ENCODE data around the gene DSP. TPM values are rescaled to one million over a fixed set of nuclear protein-coding genes. Genes with fewer than 3 reads are reported as not detected.

Gene DSP
- polyA plus RNA-seq, 6 donors from 2014 or later = 6.3 to 49.2 (median 15.8) TPM

DNA sequence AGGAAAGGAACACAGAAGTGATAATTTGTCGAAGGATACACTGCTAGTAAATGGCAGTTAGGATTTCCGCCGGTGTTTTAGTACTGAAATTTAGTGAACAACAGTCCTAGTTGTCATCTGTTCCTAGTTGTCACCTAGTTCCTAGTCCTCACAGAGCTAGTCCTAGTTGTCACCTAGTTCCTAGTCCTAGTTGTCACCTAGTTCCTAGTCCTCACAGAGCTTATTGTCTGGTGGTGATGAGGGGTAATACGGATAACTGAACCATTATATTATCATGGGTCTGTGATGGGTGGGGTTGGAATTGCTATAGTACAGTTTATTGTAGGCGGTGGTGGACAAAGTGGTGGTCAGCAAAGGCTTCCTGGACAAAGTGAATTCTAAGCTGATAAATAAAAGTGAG lies 50.3 kb downstream of the DSP start:
- H3K4me1 Mint-ChIP-seq = peaks cover 33 to 43% (median 43%) of the 10 kb centered on the region in 3 donors
- no peaks in the 10 kb centered on the region for H3K9me3 Mint-ChIP-seq
- no peaks in the 10 kb centered on the region for H3K27me3 Mint-ChIP-seq
- ATAC-seq (ENCODE audit: low read depth in 2 of 2) (no peak), DNase-seq (no peak)
- peak overlapping the region in 1 of 6 donors; percentile 55 for H3K27ac Mint-ChIP-seq
- peaks cover 4 to 7% of the 10 kb centered on the region in 2 donors for H3K36me3 Mint-ChIP-seq
- peak overlapping the region in 6 of 8 donors; percentile 1 to 96 (median 36) for H3K4me3 Mint-ChIP-seq

DNA sequence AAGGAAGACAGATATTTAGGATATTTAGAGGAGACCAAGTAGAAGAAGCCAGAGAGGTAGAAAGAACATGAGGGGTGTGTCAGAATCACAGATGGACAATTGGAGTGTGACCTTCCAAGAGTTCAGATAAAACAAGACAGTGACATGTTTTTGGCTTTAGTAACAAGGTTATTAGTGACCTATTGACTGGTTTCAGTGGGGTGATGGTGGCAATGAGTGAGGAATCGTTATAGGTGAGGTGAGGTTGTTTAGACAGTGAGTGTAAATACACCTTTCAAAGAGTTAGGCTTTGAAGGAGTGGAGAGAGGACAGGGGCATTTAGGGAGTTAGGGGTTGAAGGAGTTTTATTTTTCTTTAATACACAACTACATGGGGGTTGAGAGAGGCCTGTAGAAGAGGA lies 51.8 kb downstream of the DSP start:
- H3K36me3 Mint-ChIP-seq = peaks cover 7 to 10% of the 10 kb centered on the region in 2 donors
- peaks cover 33 to 43% (median 36%) of the 10 kb centered on the region in 3 donors for H3K4me1 Mint-ChIP-seq
- ATAC-seq (ENCODE audit: low read depth in 2 of 2) (no peak), DNase-seq (no peak)
- H3K27me3 Mint-ChIP-seq = no peaks in the 10 kb centered on the region
- peak overlapping the region in 1 of 8 donors; percentile 31 for H3K4me3 Mint-ChIP-seq
- H3K9me3 Mint-ChIP-seq = no peaks in the 10 kb centered on the region
- H3K27ac Mint-ChIP-seq = peak overlapping the region in 4 of 6 donors; percentile 47 to 86 (median 70)

DNA sequence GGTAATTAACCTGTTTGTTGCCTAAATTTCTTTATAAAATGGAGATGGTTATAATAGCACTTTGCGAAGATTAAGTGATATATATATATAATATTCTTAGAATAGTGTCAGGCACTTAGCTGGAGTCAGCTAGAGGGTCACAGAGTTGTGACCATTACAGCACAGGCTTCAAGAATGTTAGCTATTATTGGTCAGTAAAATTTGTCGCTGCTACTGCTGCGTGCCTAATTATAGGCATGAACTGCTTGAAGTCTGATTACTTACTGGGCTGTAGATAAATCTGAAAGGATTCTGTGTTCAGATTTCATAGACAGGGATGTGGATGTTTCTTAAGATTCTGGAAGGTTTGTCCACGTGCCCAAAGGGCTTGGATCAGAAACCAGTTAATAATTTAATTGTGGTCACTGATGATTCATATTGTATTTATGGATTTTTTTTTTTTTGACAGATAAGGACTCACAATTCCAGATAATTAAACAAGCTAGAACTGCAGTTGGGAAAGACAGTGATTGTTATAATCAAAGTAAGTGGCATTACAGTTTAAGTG lies 53.2 kb downstream of the DSP start:
- Mint-ChIP-seq H3K4me1 (peaks cover 30 to 37% (median 32%) of the 10 kb centered on the region in 3 donors), H3K4me3 (no peak overlapping the region), H3K27me3 (no peaks in the 10 kb centered on the region), H3K36me3 (peaks cover 7 to 10% of the 10 kb centered on the region in 2 donors), H3K27ac (peak overlapping the region in 1 of 6 donors; percentile 28), H3K9me3 (no peaks in the 10 kb centered on the region)
- DNase-seq = no peak
- ATAC-seq (ENCODE audit: low read depth in 2 of 2) = no peak

DNA sequence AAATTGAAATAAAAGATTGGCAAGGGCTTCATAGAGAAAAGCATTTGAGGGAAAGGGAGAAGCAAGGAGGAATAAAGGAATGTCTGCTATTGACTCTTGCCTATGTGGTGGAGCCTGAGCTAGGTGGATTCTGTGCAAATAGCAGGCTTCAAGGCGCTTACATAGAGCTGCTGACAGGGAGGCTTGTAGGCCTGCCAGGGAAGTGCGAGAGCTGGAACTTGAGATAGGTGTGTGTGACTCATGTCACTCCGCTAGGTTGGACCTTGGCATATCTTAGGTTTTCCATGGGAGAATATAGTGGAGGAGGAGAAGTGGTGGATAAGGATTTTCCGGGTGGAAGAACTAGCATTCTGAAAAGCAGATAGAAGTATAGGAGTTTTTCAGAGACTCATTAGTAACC lies 62.5 kb downstream of the DSP start:
- H3K36me3 Mint-ChIP-seq = peaks cover 31 to 42% of the 10 kb centered on the region in 2 donors
- peak overlapping the region in 2 of 6 donors; percentile 52 to 81 for H3K27ac Mint-ChIP-seq
- ATAC-seq (ENCODE audit: low read depth in 2 of 2) = no peak
- no peak overlapping the region for H3K4me3 Mint-ChIP-seq
- H3K4me1 Mint-ChIP-seq = no peaks in the 10 kb centered on the region
- no peaks in the 10 kb centered on the region for H3K27me3 Mint-ChIP-seq
- H3K9me3 Mint-ChIP-seq = no peaks in the 10 kb centered on the region
- no peak for DNase-seq

DNA sequence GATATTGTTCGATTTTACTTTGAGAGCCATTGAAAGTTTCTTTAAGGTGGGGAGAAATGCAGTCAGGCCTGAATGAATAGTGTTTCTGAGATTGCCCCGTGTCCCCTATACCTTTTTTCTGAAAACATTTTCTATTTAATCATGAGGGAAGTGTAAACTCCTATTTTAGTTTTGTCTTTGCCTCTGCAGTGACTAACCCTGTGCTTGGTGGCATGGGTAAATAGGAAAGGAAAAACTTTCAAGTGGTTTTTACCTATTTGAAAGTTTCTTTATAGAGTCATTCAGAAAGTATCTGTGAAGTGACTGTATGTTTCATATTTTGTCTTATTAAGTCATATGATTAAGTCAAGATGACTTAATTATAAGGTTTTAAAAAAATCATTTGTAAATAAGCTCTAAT lies 63.0 kb downstream of the DSP start:
- no peak overlapping the region for H3K4me3 Mint-ChIP-seq
- ATAC-seq (ENCODE audit: low read depth in 2 of 2) = no peak
- peaks cover 31 to 42% of the 10 kb centered on the region in 2 donors for H3K36me3 Mint-ChIP-seq

DNA sequence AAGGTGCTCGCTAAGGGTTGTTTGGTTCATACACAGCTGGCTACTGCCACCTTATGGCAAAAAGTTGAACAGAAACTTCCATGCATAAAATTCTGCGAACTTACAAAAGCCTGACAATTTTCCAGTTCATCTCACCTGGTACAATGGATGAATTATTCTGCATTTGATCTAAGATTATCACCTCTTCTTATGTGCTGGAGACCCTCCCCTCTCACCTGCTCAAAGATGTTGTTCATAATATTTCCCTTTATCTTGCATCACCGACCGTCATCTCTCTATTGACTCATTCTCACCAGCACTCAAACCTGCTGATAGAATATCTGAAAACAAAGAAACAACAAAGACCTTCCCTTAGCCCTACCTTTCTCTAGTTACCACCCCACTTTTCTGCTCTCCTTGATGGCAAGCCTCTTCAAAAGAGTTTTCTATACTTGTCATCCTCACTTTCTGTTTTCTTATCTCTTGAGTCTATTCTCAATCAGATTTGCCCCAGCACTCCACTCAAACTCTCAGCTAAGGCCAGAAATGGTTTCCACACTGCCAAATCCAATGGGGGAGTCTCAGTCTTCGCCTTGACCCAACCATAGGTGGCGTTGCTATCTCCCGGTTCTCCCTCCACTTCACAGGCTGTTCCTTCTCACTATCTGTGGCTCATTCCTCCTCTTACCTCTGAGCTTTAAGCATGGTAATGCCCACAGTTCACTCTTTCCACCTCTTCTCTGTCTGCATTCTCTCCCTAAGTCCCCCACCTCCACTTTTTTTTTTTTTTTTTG lies 74.3 kb downstream of the DSP start:
- peaks cover 4 to 8% of the 10 kb centered on the region in 2 donors for H3K36me3 Mint-ChIP-seq
- peaks cover 6 to 17% (median 8%) of the 10 kb centered on the region in 3 donors for H3K4me1 Mint-ChIP-seq
- H3K9me3 Mint-ChIP-seq = no peaks in the 10 kb centered on the region
- H3K4me3 Mint-ChIP-seq = no peak overlapping the region
- ATAC-seq (ENCODE audit: low read depth in 2 of 2) = peak in 1 of 2 donors; percentile 40
- H3K27ac Mint-ChIP-seq = no peak overlapping the region
- H3K27me3 Mint-ChIP-seq = peaks cover 0 to 11% (median 6%) of the 10 kb centered on the region in 3 donors
- DNase-seq = peak; percentile 32

More for the DNA sequence above, 63.0 kb downstream of the DSP start:
- no peak overlapping the region for H3K27ac Mint-ChIP-seq
- H3K27me3 Mint-ChIP-seq = no peaks in the 10 kb centered on the region
- no peaks in the 10 kb centered on the region for H3K9me3 Mint-ChIP-seq
- DNase-seq = no peak
- no peaks in the 10 kb centered on the region for H3K4me1 Mint-ChIP-seq

DNA sequence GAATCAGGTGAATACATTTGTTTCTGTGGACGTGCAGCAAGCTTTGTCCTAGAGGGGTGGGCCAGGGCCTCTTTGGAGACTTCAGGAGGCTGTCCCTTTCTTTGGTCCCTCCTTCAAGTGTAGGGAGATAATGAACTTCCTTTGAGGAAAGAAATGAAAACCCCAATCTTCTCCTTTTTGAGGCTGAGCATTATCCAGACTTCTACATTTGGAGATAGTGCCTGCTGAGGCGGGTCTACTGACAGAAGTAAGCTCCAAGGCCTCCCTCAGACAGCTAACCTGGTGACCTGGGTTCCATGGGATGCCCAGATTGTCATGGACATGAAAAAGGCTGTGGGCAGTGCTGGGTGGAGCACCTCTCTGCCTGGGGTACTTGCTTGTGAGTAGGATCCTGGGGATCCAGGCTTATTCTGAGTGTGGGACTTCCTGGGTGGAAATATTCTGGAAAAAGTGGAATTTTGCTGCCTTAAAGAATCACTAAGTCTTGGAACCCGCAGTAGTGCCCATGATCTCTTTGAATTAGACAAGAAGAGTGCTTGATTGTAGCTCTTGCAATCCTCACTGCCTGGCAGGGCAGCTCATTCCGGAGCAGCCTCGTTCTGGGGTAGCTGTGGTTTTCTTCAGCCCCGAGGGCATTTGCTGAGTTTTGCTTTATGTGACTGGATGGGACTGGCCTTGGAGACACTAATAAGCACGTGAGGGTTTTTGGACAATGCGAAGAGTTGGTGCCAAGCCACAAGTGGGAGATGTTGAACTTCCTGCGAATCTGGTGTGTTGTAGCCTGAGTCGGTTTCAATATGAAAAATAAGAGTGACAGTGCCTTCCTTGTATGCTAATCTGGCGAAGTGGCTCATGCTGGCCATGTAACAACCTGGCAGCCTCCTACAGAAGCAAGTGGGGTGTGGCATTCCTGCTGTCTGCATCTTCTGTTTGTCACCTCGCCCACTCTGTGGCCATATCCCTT lies 76.6 kb downstream of the DSP start:
- no peak for DNase-seq
- Mint-ChIP-seq H3K27ac (no peak overlapping the region), H3K9me3 (no peaks in the 10 kb centered on the region), H3K36me3 (peaks cover 1 to 3% of the 10 kb centered on the region in 2 donors), H3K27me3 (peaks cover 3 to 11% (median 6%) of the 10 kb centered on the region in 3 donors), H3K4me1 (peaks cover 6 to 17% (median 8%) of the 10 kb centered on the region in 3 donors), H3K4me3 (no peak overlapping the region)
- no peak for ATAC-seq (ENCODE audit: low read depth in 2 of 2)

DNA sequence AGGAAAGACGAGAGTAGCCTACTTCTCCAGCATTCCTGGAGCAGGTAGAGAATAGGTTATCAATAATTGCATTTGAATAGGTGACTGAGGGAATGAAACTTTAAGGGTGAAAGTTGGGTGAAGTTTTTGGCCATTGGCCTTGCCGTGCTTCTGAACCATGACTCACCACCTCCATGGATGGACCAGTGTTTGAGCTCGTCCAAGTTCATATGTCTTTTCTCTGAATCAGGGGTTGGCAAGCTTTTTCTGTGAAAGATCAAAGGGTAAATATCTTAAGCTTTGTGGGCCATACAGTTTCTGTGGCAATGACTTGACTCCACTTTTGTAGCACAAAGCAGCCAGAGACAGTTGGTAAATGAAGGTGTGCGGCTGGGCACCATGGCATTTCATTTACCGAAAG lies 80.3 kb downstream of the DSP start:
- H3K27me3 Mint-ChIP-seq = peaks cover 3 to 11% (median 6%) of the 10 kb centered on the region in 3 donors
- ATAC-seq (ENCODE audit: low read depth in 2 of 2) = no peak
- H3K4me1 Mint-ChIP-seq = peaks cover 0 to 10% (median 0%) of the 10 kb centered on the region in 3 donors

DNA sequence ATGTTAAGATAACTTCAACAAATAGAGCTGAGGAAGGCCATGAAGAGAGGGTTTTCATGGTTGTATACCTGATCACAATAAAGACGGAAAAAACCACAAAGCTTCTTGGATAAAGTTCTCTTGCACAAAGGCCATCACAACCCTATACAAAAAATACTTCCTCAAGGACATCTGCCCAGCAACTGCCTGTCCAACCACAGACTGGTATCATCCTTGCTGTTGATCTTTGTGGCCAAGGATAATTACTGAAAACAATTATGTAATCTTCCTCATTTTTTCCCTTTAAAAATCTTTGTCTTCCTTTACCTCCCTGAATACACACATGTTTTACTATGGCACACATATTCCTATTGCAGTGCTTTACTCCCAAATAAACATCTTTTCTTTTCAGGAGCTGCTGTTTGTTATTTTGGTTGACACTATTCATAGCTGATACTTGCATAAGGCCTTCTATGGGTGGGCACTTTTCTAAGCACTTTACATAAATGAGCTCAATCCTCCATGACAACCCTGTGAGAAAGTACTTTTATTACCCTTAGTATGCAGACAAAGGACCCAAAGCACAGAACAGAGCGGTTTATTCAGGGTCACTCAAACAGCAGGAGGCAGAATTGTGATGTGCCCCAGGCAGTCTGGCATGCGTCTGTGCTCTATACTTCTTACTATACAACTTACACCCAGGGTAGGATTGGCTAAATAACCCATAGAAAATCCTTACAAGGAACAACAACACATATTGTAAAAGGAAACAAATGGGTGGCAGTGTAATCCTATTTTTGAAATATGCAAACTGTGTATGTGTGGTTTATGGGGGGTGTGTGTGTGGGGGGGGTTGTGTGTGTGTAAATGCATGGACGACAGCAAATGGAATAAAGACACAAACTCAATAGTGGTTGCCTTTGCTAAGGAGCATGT lies 83.6 kb downstream of the DSP start:
- ATAC-seq (ENCODE audit: low read depth in 2 of 2) = no peak
- Mint-ChIP-seq H3K36me3 (no peaks in the 10 kb centered on the region), H3K27me3 (peaks cover 14 to 16% (median 15%) of the 10 kb centered on the region in 3 donors), H3K27ac (no peak overlapping the region), H3K4me1 (no peaks in the 10 kb centered on the region), H3K4me3 (no peak overlapping the region), H3K9me3 (no peaks in the 10 kb centered on the region)
- DNase-seq = no peak

More for the DNA sequence above, 80.3 kb downstream of the DSP start:
- H3K9me3 Mint-ChIP-seq = no peaks in the 10 kb centered on the region
- H3K36me3 Mint-ChIP-seq = no peaks in the 10 kb centered on the region
- H3K4me3 Mint-ChIP-seq = peak overlapping the region in 1 of 8 donors; percentile 38
- no peak for DNase-seq
- no peak overlapping the region for H3K27ac Mint-ChIP-seq

DNA sequence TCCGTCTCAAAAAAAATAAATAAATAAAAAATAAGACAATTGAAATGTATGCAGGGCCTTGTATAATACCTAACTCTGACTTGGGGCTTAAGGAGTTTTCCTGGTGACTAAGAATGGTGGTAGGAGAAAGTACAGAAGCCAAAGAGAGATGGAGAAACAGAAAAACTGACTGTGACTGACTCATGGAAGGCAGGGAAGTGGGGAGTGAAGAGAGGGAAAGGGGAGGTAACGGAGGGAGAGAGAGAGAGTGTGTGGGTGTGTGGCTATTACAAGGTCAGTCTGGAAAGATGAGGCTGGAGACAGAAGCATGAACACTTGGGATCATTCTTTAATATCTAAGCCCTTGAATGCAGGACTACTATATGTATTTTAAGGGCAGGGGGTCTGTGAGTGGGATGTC lies 87.0 kb downstream of the DSP start:
- no peak for DNase-seq
- H3K27me3 Mint-ChIP-seq = peaks cover 12 to 27% (median 23%) of the 10 kb centered on the region in 3 donors
- H3K27ac Mint-ChIP-seq = peak overlapping the region in 1 of 6 donors; percentile 24
- no peaks in the 10 kb centered on the region for H3K36me3 Mint-ChIP-seq
- H3K4me3 Mint-ChIP-seq = no peak overlapping the region
- H3K4me1 Mint-ChIP-seq = no peaks in the 10 kb centered on the region
- H3K9me3 Mint-ChIP-seq = no peaks in the 10 kb centered on the region
- ATAC-seq (ENCODE audit: low read depth in 2 of 2) = no peak

DNA sequence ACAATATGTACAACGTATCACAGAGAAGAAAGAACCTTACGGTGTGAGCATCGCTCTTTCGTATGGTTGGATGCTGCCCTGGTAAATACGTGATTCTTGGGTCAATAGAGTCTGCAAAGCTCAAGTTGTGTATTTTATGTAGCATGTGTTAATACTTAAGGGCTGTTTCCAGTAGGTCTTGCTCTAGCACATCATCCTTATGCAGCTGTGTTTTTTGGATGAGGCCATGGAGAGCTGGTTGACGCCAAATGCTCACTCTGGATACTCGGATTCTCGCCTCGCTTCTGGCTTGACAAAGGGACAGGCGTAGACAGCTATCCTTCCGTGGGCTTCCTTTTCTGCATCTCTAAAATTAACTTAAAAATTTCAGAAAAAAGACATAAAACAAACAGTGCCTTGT lies 87.4 kb downstream of the DSP start:
- H3K27me3 Mint-ChIP-seq = peaks cover 12 to 27% (median 23%) of the 10 kb centered on the region in 3 donors
- no peak overlapping the region for H3K27ac Mint-ChIP-seq
- H3K4me3 Mint-ChIP-seq = no peak overlapping the region
- ATAC-seq (ENCODE audit: low read depth in 2 of 2) (no peak), DNase-seq (no peak)
- H3K9me3 Mint-ChIP-seq = no peaks in the 10 kb centered on the region
- no peaks in the 10 kb centered on the region for H3K4me1 Mint-ChIP-seq
- no peaks in the 10 kb centered on the region for H3K36me3 Mint-ChIP-seq

DNA sequence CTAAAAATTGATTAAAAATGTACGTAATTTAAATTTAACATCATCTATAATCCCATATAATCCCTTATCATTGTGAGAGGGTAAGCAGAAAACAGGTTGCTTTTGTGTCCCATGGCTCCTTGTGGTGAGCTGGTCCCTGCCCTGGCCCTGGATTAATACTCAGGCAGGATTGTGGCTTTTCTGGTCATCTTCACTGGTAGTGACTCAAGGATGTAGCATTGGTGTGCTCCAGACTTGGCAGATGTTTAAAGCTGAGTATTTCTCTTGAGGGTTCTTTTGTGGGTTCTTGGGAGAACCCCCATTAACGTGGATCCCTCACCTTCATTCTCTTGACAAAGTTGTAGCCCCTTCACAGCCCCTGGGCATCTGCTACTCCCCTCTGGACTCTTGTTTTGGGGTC lies 87.8 kb downstream of the DSP start:
- Mint-ChIP-seq H3K36me3 (no peaks in the 10 kb centered on the region), H3K27me3 (peaks cover 12 to 27% (median 23%) of the 10 kb centered on the region in 3 donors), H3K4me1 (no peaks in the 10 kb centered on the region), H3K9me3 (no peaks in the 10 kb centered on the region), H3K4me3 (no peak overlapping the region), H3K27ac (no peak overlapping the region)
- DNase-seq = no peak
- no peak for ATAC-seq (ENCODE audit: low read depth in 2 of 2)

All from naive B cell (primary cell).